K562 (cell line): ENCODE data around the gene TNNT2. TPM values are rescaled to one million over a fixed set of nuclear protein-coding genes. Genes with fewer than 3 reads are reported as not detected.

Source experiments
- ATAC-seq: fragments of 200-7000 bp; cut with Tn5 transposase; 3 replicates; pipeline ENCODE4 v1.9.1; 2020; ENCODE audit warnings: moderate library complexity
- BruUV-seq: library from RNA; stranded (reverse); fragments of 400-500 nt; replicated peaks from 2 replicates; lab custom pipeline; 2021; lab: Mats Ljungman, UMichigan
- CTCF ChIA-PET: fragments of 300-600 bp; formaldehyde crosslinking; extraction: SDS; loops from one replicate; lab custom pipeline; 2021; ENCODE audit warnings: low intra/inter-chr PET ratio; lab: Yijun Ruan, JAX
- POLR2A ChIA-PET: fragments of 300-600, 350-650 bp; sonication (Branson Sonifier 250); formaldehyde crosslinking; extraction: SDS; loops from one replicate; lab custom pipeline; 2021; ENCODE audit warnings: antibody characterized with exemption, inconsistent platforms; lab: Yijun Ruan, JAX
- DNase-seq, 4 experiments: peaks; one replicate each; pipeline versions ENCODE4 v3.0.0 to v3.0.0-alpha.2; 2011 to 2018; ENCODE audit warnings: low spot score in 3 of 4, mixed read lengths in 3 of 4; ENCODE audit errors: extremely low read depth in 1 of 4
- FAIRE-seq: peaks from 2 replicates; lab custom pipeline; 2011; peaks lifted over from hg19 to GRCh38; lab: Jason Lieb, UNC
- H2AFZ ChIP-seq: 2 replicates; pipeline ENCODE4 v1.6.0; 2011; ENCODE audit warnings: low read depth, low read length, control low read depth, inconsistent platforms
- H3K27ac ChIP-seq: fragments of 200-600 bp; 3 replicates; pipeline ENCODE4 v1.8.0; 2011; ENCODE audit warnings: low read depth, mild to moderate bottlenecking, control low read depth, inconsistent platforms, low read length, moderate library complexity, mixed read lengths; ENCODE audit errors: extremely low read depth
- H3K27me3 ChIP-seq, 2 experiments: fragments of 300-600 bp in 1 of 2; 2 replicates in 1 of 2; 3 replicates in 1 of 2; pipeline versions ENCODE4 v1.6.0 to v1.8.0; 2011; ENCODE audit warnings: inconsistent platforms in 2 of 2, low read length in 2 of 2, mild to moderate bottlenecking in 1 of 2, mixed read lengths in 1 of 2, moderate library complexity in 1 of 2; ENCODE audit not compliant: control insufficient read depth in 2 of 2, insufficient read depth in 2 of 2
- H3K36me3 ChIP-seq: fragments of 300-600 bp; 3 replicates; pipeline ENCODE4 v1.8.0; 2011; ENCODE audit warnings: mild to moderate bottlenecking, low read length, inconsistent platforms; ENCODE audit not compliant: control insufficient read depth, insufficient read depth
- H3K4me1 ChIP-seq, 2 experiments: fragments of 200-600 bp in 1 of 2; replicated peaks in 1 of 2; 2 replicates in 1 of 2; 3 replicates in 1 of 2; pipeline versions ENCODE4 v1.5.1 to v1.8.0; 2011; ENCODE audit warnings: inconsistent platforms in 2 of 2, low read length in 2 of 2, mild to moderate bottlenecking in 1 of 2, mixed read lengths in 1 of 2, moderate library complexity in 1 of 2; ENCODE audit not compliant: control insufficient read depth in 2 of 2, insufficient read depth in 2 of 2
- H3K4me2 ChIP-seq: 2 replicates; pipeline ENCODE4 v1.6.1; 2011; ENCODE audit warnings: low read length, control low read depth, inconsistent platforms, mixed read lengths; ENCODE audit not compliant: insufficient read depth
- H3K4me3 ChIP-seq: fragments of 200-600 bp; sonication (generic), shearing (Covaris generic); 2 replicates; pipeline ENCODE4 v1.5.1; 2016; ENCODE audit warnings: control low read depth, inconsistent platforms
- H3K79me2 ChIP-seq: fragments of 200-600 bp; 3 replicates; pipeline ENCODE4 v1.8.0; 2011; ENCODE audit warnings: low read length, inconsistent platforms; ENCODE audit not compliant: control insufficient read depth, insufficient read depth
- H3K9ac ChIP-seq, 2 experiments: 2 replicates each; pipeline versions ENCODE4 v1.6.0 to v1.6.1; 2011; ENCODE audit warnings: low read depth in 2 of 2, low read length in 2 of 2, control low read depth in 1 of 2, inconsistent platforms in 1 of 2, mild to moderate bottlenecking in 1 of 2, mixed read lengths in 1 of 2; ENCODE audit not compliant: insufficient read depth in 1 of 2
- H3K9me1 ChIP-seq: one replicate; pipeline ENCODE4 v1.6.0; 2011; ENCODE audit warnings: inconsistent platforms, mild to moderate bottlenecking, low read length, moderate library complexity; ENCODE audit not compliant: control insufficient read depth, insufficient read depth
- H3K9me3 ChIP-seq: replicated peaks from 2 replicates; pipeline ENCODE4 v1.5.1; 2011; ENCODE audit warnings: low read depth, low read length, inconsistent platforms; ENCODE audit not compliant: control insufficient read depth, insufficient read depth
- H4K20me1 ChIP-seq: replicated peaks from 2 replicates; pipeline ENCODE4 v1.6.1; 2011; ENCODE audit warnings: low read length, inconsistent platforms, mixed read lengths; ENCODE audit not compliant: control insufficient read depth, insufficient read depth
- ELF4 ChIP-seq: fragments of 450-650 bp; formaldehyde crosslinking; IDR thresholded peaks from 2 replicates; pipeline ENCODE4 v1.4.0; 2022; ENCODE audit warnings: missing genetic modification characterization
- GABPA ChIP-seq: fragments of 200-800 bp; sonication (Bioruptor generic); conservative IDR thresholded peaks from 2 replicates; pipeline ENCODE4 v1.6.1; 2016; ENCODE audit warnings: low read depth, missing genetic modification characterization, missing compliant biosample characterization
- KDM4B ChIP-seq, 2 experiments: fragments of 450-650 bp in 1 of 2; sonication (generic) in 1 of 2; IDR thresholded peaks; 2 replicates each; pipeline ENCODE4 v1.6.1; 2016 to 2017; ENCODE audit warnings: borderline replicate concordance in 2 of 2, antibody characterized with exemption in 1 of 2, low read depth in 1 of 2, mild to moderate bottlenecking in 1 of 2
- MTF1 ChIP-seq: fragments of 250-450 bp; sonication (Bioruptor Pico); IDR thresholded peaks from 2 replicates; pipeline ENCODE4 v1.9.0; 2021; ENCODE audit warnings: moderate library complexity, mild to moderate bottlenecking, inconsistent platforms, borderline replicate concordance
- NR4A1 ChIP-seq, 2 experiments: fragments of 250-450 bp in 1 of 2; fragments of 450-650 bp in 1 of 2; sonication (Bioruptor Pico) in 1 of 2; IDR thresholded peaks; 2 replicates each; pipeline versions ENCODE4 v1.4.0 to v1.6.1; 2016 to 2020; ENCODE audit warnings: mild to moderate bottlenecking in 2 of 2, missing compliant biosample characterization in 1 of 2, missing genetic modification characterization in 1 of 2, moderate library complexity in 1 of 2
- POLR3G ChIP-seq: IDR thresholded peaks from 2 replicates; pipeline ENCODE4 v1.6.1; 2011; ENCODE audit not compliant: insufficient read length, insufficient replicate concordance; ENCODE audit errors: extremely low read depth
- SRSF1 ChIP-seq: fragments of 200-400 bp; formaldehyde crosslinking; IDR thresholded peaks from 2 replicates; pipeline ENCODE4 v1.6.1; 2017; ENCODE audit warnings: mild to moderate bottlenecking, low read depth, low read length, moderate library complexity
- SRSF9 ChIP-seq: fragments of 200-400 bp; formaldehyde crosslinking; IDR thresholded peaks from 2 replicates; pipeline ENCODE4 v1.6.1; 2017; ENCODE audit warnings: low read depth, low read length, borderline replicate concordance
- TCF7L2 ChIP-seq: fragments of 150-350 bp; IDR thresholded peaks from 2 replicates; pipeline ENCODE4 v1.6.1; 2016; ENCODE audit warnings: low read depth, mild to moderate bottlenecking, low read length, moderate library complexity
- U2AF1 ChIP-seq: fragments of 200-400 bp; formaldehyde crosslinking; optimal IDR thresholded peaks from 2 replicates; pipeline ENCODE3; 2017; ENCODE audit warnings: mild to moderate bottlenecking, low read depth, low read length, moderate library complexity
- ZNF212 ChIP-seq: fragments of 450-650 bp; formaldehyde crosslinking; IDR thresholded peaks from 2 replicates; pipeline ENCODE4 v1.4.0; 2020; ENCODE audit warnings: mild to moderate bottlenecking
- ZNF239 ChIP-seq: fragments of 250-450 bp; sonication (Bioruptor Pico); IDR thresholded peaks from 2 replicates; pipeline ENCODE4 v1.4.0; 2020; ENCODE audit warnings: mild to moderate bottlenecking
- ZNF586 ChIP-seq: fragments of 450-650 bp; formaldehyde crosslinking; conservative IDR thresholded peaks from 2 replicates; pipeline ENCODE4 v1.4.0; 2020; ENCODE audit warnings: mild to moderate bottlenecking, moderate library complexity
- ZNF589 ChIP-seq: fragments of 200-800 bp; sonication (Bioruptor generic); IDR thresholded peaks from 2 replicates; pipeline ENCODE4 v1.6.1; 2016; ENCODE audit warnings: low read depth, missing genetic modification characterization, missing compliant biosample characterization
- ZNF696 ChIP-seq: fragments of 250-450 bp; sonication (Bioruptor Pico); conservative IDR thresholded peaks from 2 replicates; pipeline ENCODE4 v1.4.0; 2020; ENCODE audit warnings: mild to moderate bottlenecking, moderate library complexity
- ZNF764 ChIP-seq: fragments of 250-450 bp; sonication (Bioruptor Pico); IDR thresholded peaks from 2 replicates; pipeline ENCODE4 v1.4.0; 2020; ENCODE audit warnings: low read depth, mild to moderate bottlenecking, moderate library complexity
- WGBS: fragments of 100-300 bp; shearing (Covaris generic); methylation state at CpG from one replicate; pipeline ENCODE4 v1.1.6; 2016; ENCODE audit warnings: low coverage, mixed read lengths; ENCODE audit not compliant: insufficient coverage; ENCODE audit errors: missing lambda C conversion rate; 5-methylcytosine and 5-hydroxymethylcytosine counted together
- in situ Hi-C: fragments of 300-500 bp; cut with MboI; formaldehyde crosslinking; loops from 4 replicates; pipeline ENCODE4 v1.15.0; 2018; ENCODE audit warnings: inconsistent platforms, mixed read lengths
- intact Hi-C: fragments of 100-400 bp; cut with micrococcal nuclease; formaldehyde crosslinking; loops from 2 replicates; pipeline ENCODE4 v1.14.2; 2022
- polyA plus RNA-seq, 8 experiments: library from polyadenylated mRNA; depleted of rRNA in 4 of 8; stranded (reverse) in 5 of 8; unstranded in 3 of 8; fragments of >200 nt; fragmentation: Nextera tagmentation in 2 of 8; fragmentation: Illumina TruSeq in 1 of 8; extraction: Ambion mirVana in 2 of 8; extraction: Trizol in 1 of 8; gene quantifications; 2 replicates each; pipeline versions ENCODE4 v1.2.1 to v1.2.3, GENCODE V29; 2011 to 2014; ENCODE audit warnings: inconsistent platforms in 1 of 8, missing spikeins in 1 of 8
- total RNA-seq, 7 experiments: library from RNA; depleted of rRNA in 6 of 7; stranded (reverse); fragments of >200 nt in 6 of 7; fragmentation: Illumina TruSeq in 2 of 7; extraction: Trizol in 2 of 7; gene quantifications; 2 replicates each; pipeline versions ENCODE4 v1.2.1 to v1.2.3, GENCODE V29; 2011 to 2021; ENCODE audit warnings: low replicate concordance in 1 of 7
- TF ChIP-seq, protein P1 (sequence below): sonication (generic); formaldehyde crosslinking; IDR thresholded peaks from 2 replicates; pipeline ENCODE4 v1.9.0; 2022; ENCODE audit warnings: mild to moderate bottlenecking, missing genetic modification reagents
- TF ChIP-seq, protein P2 (sequence below): IDR thresholded peaks from 2 replicates; pipeline ENCODE4 v1.6.1; 2014; ENCODE audit warnings: antibody characterized with exemption

Gene TNNT2
- total and polyA plus RNA-seq, 9 of the 15 experiments (the other 6 are each of a cell fraction or from before 2014, with no cell fraction given), result not detected

DNA sequence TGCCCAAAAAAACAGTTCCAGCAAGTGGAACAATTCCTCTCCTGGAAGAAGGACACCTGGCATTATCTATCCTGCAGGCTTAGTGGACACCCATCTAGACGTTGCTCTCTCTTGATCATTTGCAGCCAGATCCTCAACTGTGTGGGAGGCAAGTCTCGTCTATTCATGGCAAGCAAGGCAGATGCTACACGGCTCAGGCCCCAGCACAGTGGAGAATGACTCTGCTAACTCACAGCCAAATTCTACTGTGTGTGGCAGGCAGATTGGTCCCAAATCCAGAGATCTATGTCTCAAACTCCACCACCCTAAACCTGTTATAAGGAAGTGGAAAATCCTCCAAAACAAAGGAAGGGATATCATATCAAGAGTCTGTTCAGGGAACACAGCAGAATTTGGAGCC, 7.0 kb downstream of the TNNT2 start:
- peaks cover 5 to 85% of the 10 kb centered on the region in 2 experiments; a peak in 4 of 5 replicates for H3K27me3 ChIP-seq
- intact Hi-C loops, result no loop called here
- H3K36me3 ChIP-seq, result no peaks in the 10 kb centered on the region
- ATAC-seq (no peak), FAIRE-seq (no peak), DNase-seq (no peak)
- BruUV-seq, result no TSS peak
- 2% methylated on average over 3 of the region's 3 CpGs for WGBS
- POLR2A ChIA-PET, result interaction anchor here (0.7 kb wide), 1 partner anchor 10 kb away, joined by 3 read pairs; no protein-coding TSS in a partner anchor
- H3K9me3 ChIP-seq, result no peaks in the 10 kb centered on the region
- CTCF ChIA-PET, result no interaction called here
- H3K27ac ChIP-seq, result no peak overlapping the region
- no peak overlapping the region for H3K9ac ChIP-seq
- H3K4me1 ChIP-seq, result no peaks in the 10 kb centered on the region
- no peaks in the 10 kb centered on the region for H3K79me2 ChIP-seq
- in situ Hi-C loops, result no loop called here
- H2AFZ ChIP-seq, result no peak overlapping the region
- no peak overlapping the region for H3K4me2 ChIP-seq
- H4K20me1 ChIP-seq, result peaks cover 18% of the 10 kb centered on the region
- H3K9me1 ChIP-seq, result peaks cover 4% of the 10 kb centered on the region
- no peak overlapping the region for H3K4me3 ChIP-seq
- TF ChIP-seq ZNF586 (CRISPR knock-in tag) (no peak), NR4A1 (CRISPR knock-in tag; IDR thresholded peaks at IDR 0.05) (no peak), NR4A1 (tag; IDR thresholded peaks at IDR 0.05) (no peak), ZNF212 (CRISPR knock-in tag) (no peak), ELF4 (CRISPR knock-in tag) (no peak), SRSF1 (no peak), POLR3G (no peak), ZNF764 (CRISPR knock-in tag) (no peak), SRSF9 (no peak), TCF7L2 (no peak), U2AF1 (no peak), GABPA (tag) (no peak), ZNF589 (no peak), MTF1 (CRISPR knock-in tag) (no peak), ZNF696 (CRISPR knock-in tag) (no peak), ZNF239 (CRISPR knock-in tag) (no peak), KDM4B (IDR thresholded peaks at IDR 0.05; ENCODE audit: borderline replicate concordance in 2 of 2, low read depth in 1 of 2) (no peak)
- TF ChIP-seq, protein P1, sequence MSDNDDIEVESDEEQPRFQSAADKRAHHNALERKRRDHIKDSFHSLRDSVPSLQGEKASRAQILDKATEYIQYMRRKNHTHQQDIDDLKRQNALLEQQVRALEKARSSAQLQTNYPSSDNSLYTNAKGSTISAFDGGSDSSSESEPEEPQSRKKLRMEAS (CRISPR knock-in tag), result no peak
- TF ChIP-seq, protein P2, sequence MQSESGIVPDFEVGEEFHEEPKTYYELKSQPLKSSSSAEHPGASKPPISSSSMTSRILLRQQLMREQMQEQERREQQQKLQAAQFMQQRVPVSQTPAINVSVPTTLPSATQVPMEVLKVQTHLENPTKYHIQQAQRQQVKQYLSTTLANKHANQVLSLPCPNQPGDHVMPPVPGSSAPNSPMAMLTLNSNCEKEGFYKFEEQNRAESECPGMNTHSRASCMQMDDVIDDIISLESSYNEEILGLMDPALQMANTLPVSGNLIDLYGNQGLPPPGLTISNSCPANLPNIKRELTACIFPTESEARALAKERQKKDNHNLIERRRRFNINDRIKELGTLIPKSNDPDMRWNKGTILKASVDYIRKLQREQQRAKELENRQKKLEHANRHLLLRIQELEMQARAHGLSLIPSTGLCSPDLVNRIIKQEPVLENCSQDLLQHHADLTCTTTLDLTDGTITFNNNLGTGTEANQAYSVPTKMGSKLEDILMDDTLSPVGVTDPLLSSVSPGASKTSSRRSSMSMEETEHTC, result no peak
